Left ventricle myocardium inferior (tissue), 1 donor: Measurements from ENCODE around the gene PRKG1. TPM values are rescaled to one million over a fixed set of nuclear protein-coding genes. Genes with fewer than 3 reads are reported as not detected.

Experiments
- DNase-seq: peaks from one replicate; pipeline ENCODE4 v3.0.0-alpha.2; 2020
- H3K27ac ChIP-seq: fragments of 200-600 bp; replicated peaks from 2 replicates; pipeline ENCODE4 v1.8.0; 2021
- H3K27me3 ChIP-seq: fragments of 200-600 bp; 2 replicates; pipeline ENCODE4 v1.8.0; 2021; ENCODE audit warnings: low read depth
- H3K36me3 ChIP-seq: fragments of 200-600 bp; 2 replicates; pipeline ENCODE4 v1.8.0; 2021
- H3K4me1 ChIP-seq: fragments of 200-600 bp; 2 replicates; pipeline ENCODE4 v1.8.0; 2021
- H3K4me3 ChIP-seq: fragments of 200-600 bp; 2 replicates; pipeline ENCODE4 v1.8.0; 2021; ENCODE audit warnings: mild to moderate bottlenecking, moderate library complexity
- H3K9me3 ChIP-seq: fragments of 200-600 bp; replicated peaks from 2 replicates; pipeline ENCODE4 v1.8.0; 2021
- intact Hi-C: fragments of 100-400 bp; cut with micrococcal nuclease; formaldehyde crosslinking; loops from one replicate; pipeline ENCODE4 v1.11.0; 2022
- total RNA-seq: library from RNA; stranded (reverse); fragmentation: NEBNext Ultra II Directional; extraction: Animal tissue kit (Norgen Biotek cat#: 25700); gene quantifications from one replicate; pipeline ENCODE4 v1.2.1, GENCODE V29; 2021
- TF ChIP-seq, protein P1 (sequence below): fragments of 200-600 bp; IDR thresholded peaks from 2 replicates; pipeline ENCODE4 v1.8.0; 2021; ENCODE audit warnings: antibody characterized with exemption, mild to moderate bottlenecking, borderline replicate concordance
- donor health status: DM: no; HTN: yes; CAD: no; lungs with severe emphysema.

The PRKG1 gene
- total RNA-seq, 1 donor from 2014 or later: 38.9 TPM

DNA sequence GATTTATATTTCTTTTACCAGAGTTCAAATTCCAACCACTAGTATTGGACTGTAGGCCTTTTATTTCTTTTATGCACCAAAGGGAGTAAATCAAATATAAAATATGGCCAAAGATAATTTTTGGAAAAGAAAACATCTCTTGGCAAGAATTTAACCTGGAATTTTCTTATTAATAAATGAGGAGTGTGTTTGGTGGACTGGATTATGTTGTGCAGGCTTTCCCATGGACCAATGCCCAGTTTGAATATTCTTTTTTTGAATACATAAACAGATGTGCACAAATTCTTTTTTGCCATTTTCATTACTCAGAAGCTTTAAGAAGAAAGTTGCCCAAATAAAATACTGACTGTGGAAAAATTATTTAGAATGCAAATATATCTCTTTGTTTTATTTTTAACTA, 22.1 kb upstream of the PRKG1 start:
- Histone ChIP-seq H3K4me1 (peaks cover 30% of the 10 kb centered on the region), H3K27ac (peak overlapping the region; percentile 47), H3K27me3 (no peaks in the 10 kb centered on the region), H3K4me3 (no peak overlapping the region), H3K36me3 (no peaks in the 10 kb centered on the region), H3K9me3 (peaks cover under 1% of the 10 kb centered on the region)
- TF ChIP-seq, protein P1, sequence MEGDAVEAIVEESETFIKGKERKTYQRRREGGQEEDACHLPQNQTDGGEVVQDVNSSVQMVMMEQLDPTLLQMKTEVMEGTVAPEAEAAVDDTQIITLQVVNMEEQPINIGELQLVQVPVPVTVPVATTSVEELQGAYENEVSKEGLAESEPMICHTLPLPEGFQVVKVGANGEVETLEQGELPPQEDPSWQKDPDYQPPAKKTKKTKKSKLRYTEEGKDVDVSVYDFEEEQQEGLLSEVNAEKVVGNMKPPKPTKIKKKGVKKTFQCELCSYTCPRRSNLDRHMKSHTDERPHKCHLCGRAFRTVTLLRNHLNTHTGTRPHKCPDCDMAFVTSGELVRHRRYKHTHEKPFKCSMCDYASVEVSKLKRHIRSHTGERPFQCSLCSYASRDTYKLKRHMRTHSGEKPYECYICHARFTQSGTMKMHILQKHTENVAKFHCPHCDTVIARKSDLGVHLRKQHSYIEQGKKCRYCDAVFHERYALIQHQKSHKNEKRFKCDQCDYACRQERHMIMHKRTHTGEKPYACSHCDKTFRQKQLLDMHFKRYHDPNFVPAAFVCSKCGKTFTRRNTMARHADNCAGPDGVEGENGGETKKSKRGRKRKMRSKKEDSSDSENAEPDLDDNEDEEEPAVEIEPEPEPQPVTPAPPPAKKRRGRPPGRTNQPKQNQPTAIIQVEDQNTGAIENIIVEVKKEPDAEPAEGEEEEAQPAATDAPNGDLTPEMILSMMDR: no peak
- intact Hi-C loops: no loop called here
- no peak for DNase-seq

DNA sequence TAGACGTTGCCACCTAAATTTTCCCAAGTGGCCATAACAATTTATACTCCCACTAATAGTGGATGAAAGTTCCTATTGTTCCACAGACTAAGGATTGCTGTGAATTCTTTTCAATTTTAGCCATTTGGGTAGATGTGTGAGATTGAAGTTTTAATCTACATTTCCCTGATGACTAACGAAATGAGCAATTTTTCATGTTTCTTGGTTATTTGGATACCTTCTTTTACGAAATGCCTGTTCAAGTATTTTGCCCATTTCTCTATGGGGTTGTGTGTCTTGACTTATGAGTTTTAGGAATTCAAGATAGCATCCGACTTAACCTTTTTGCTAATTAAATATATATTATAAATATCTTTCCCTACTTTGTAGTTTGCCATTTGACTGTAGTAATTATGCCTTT, 16.4 kb upstream of the PRKG1 start:
- intact Hi-C loops: no loop called here
- DNase-seq: no peak
- no peaks in the 10 kb centered on the region for H3K27me3 ChIP-seq

DNA sequence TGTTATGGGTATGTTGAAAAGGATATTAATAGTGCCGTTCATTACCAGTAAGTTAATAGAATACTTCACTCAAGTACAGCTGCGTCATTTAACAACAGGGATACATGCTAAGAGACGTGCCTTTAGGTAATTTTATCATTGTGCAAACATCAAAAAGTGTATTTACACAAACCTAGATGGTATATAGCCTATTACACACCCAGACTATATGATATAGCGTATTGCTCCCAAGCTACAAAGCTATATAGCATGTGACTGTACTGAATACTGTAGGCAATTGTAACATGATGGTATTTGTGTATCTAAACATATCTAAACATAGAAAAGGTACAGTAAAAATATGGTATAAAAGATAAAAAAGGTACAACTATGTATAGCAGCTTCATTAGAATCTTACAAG, 11.1 kb upstream of the PRKG1 start:
- DNase-seq: no peak
- Histone ChIP-seq H3K36me3 (no peaks in the 10 kb centered on the region), H3K27me3 (no peaks in the 10 kb centered on the region), H3K4me1 (peaks cover 16% of the 10 kb centered on the region), H3K27ac (no peak overlapping the region), H3K4me3 (no peak overlapping the region), H3K9me3 (peaks cover 4% of the 10 kb centered on the region)
- intact Hi-C loops: loop anchor here (10.0 kb wide), 2 partner anchors 362 to 1152 kb away; no protein-coding TSS in a partner anchor
- TF ChIP-seq, protein P1: no peak

More for the DNA sequence above, 16.4 kb upstream of the PRKG1 start:
- TF ChIP-seq, protein P1: no peak
- Histone ChIP-seq H3K4me1 (no peaks in the 10 kb centered on the region), H3K4me3 (no peak overlapping the region), H3K9me3 (peaks cover 14% of the 10 kb centered on the region), H3K36me3 (no peaks in the 10 kb centered on the region), H3K27ac (no peak overlapping the region)

DNA sequence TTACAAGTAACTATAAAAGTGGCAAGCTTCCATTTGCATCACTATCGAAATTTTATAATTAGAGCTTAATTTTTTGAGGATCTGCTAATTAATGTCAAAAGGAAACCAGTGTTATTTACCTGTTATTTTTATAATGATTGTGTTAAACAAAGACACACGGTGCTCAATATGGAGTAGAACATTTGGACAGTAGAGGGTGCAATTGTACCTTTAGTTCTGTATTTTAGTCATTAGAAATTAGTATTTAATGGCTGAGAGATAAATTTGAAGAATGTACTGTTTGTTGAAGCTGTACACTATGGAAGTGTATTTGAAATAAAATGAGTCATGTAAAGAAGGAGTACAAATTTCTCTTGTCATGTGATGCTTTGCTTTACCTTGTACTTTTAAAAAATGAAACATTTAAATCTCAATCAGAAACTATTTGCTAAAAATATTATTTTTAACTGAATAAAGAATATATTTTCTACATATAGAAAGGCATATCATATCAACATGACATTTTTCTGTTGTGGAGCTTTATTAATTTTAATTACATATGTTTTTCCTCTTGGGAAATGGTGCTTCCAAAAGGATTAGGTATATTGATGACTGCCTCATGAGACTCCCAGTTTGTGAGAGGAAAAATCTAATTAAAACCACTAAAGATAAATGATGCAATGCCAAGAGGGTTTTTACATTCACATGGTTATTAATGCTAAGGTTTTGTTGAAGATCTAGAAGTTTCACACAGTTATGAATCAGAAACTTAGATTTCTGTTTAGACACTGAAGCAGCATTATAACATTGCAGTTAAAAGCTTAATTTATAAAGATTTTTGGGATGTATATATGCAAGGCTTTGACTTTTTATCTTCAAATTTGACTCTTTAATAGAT, 10.4 kb upstream of the PRKG1 start:
- Histone ChIP-seq H3K4me1 (peaks cover 16% of the 10 kb centered on the region), H3K4me3 (no peak overlapping the region), H3K36me3 (no peaks in the 10 kb centered on the region), H3K27me3 (no peaks in the 10 kb centered on the region), H3K27ac (no peak overlapping the region), H3K9me3 (no peaks in the 10 kb centered on the region)
- DNase-seq: no peak
- intact Hi-C loops: loop anchor here (10.0 kb wide), 2 partner anchors 361 to 1151 kb away; no protein-coding TSS in a partner anchor
- TF ChIP-seq, protein P1: peak; percentile 74

DNA sequence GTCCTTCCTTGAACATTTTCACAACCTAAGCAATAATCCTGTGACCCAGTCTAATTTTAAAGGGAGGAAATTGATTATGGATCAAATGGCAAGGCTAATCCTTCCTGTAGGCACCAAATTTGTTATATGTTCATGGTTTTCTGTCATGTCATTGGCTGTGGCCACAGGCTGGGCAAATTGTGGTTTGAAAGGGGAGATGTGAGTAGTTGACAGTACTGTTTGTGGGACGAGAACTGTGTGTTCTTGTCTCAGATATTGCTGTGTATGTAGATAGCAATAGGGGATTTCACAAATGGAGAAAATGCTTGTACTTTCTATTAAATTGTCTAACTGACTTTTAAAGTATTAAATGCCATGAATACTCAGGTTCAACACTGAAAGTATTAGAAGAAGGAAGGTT, 8.1 kb upstream of the PRKG1 start:
- TF ChIP-seq, protein P1: no peak
- intact Hi-C loops: loop anchor here (10.0 kb wide), 2 partner anchors 359 to 1149 kb away; no protein-coding TSS in a partner anchor
- H3K4me1 ChIP-seq: peaks cover 16% of the 10 kb centered on the region

More for the DNA sequence above, 8.1 kb upstream of the PRKG1 start:
- DNase-seq: no peak
- Histone ChIP-seq H3K27ac (no peak overlapping the region), H3K36me3 (no peaks in the 10 kb centered on the region), H3K27me3 (no peaks in the 10 kb centered on the region), H3K4me3 (no peak overlapping the region), H3K9me3 (no peaks in the 10 kb centered on the region)
